ENCODE data around the gene ANKRD13C. TPM values are rescaled to one million over a fixed set of nuclear protein-coding genes. Genes with fewer than 3 reads are reported as not detected.

Gene ANKRD13C
- total and polyA plus RNA-seq, 2 donors from 2014 or later: 8.4 to 23.4 TPM

DNA sequence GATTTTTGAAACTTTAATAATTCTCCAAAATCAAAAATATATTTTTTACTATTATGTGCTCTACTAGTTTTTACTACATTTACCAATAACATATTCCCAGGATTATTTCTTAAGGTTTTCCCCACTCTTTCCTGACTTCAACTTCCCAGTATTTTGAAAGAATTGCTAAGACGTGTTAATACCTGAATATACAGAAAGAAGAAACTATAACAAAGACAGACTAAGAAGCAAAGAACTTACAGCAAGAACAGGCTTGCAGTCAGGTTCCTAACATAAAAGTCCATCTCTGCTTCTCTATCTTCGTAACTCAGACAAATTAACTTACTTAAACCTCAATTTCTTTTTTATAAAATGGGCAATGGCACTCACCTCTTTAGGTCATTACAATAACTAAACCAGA is 70.2 kb downstream of the ANKRD13C start:
- FAIRE-seq (no peak), DNase-seq (no peak)
- H3K4me1 ChIP-seq (ENCODE audit: control insufficient read depth in 2 of 3, insufficient read depth in 2 of 3, low read depth in 1 of 3, low read length in 3 of 3): no peaks in the 10 kb centered on the region
- H3K9me3 ChIP-seq (ENCODE audit: control insufficient read depth in 2 of 3, insufficient read depth in 1 of 3, low read length in 3 of 3): no peaks in the 10 kb centered on the region
- TF ChIP-seq, protein P1, sequence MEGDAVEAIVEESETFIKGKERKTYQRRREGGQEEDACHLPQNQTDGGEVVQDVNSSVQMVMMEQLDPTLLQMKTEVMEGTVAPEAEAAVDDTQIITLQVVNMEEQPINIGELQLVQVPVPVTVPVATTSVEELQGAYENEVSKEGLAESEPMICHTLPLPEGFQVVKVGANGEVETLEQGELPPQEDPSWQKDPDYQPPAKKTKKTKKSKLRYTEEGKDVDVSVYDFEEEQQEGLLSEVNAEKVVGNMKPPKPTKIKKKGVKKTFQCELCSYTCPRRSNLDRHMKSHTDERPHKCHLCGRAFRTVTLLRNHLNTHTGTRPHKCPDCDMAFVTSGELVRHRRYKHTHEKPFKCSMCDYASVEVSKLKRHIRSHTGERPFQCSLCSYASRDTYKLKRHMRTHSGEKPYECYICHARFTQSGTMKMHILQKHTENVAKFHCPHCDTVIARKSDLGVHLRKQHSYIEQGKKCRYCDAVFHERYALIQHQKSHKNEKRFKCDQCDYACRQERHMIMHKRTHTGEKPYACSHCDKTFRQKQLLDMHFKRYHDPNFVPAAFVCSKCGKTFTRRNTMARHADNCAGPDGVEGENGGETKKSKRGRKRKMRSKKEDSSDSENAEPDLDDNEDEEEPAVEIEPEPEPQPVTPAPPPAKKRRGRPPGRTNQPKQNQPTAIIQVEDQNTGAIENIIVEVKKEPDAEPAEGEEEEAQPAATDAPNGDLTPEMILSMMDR (IDR thresholded peaks at IDR 0.05; ENCODE audit: borderline replicate concordance, extremely low read depth, insufficient read depth): no peak
- peaks cover 0 to 2% (median 0%) of the 10 kb centered on the region in 3 donors for H3K36me3 ChIP-seq (ENCODE audit: control insufficient read depth in 2 of 3, insufficient read depth in 3 of 3, low read length in 3 of 3)
- no peak overlapping the region for H3K4me3 ChIP-seq (ENCODE audit: low read length in 3 of 3)
- H3K9ac ChIP-seq (ENCODE audit: low read length in 3 of 3): no peak overlapping the region
- H3K27me3 ChIP-seq (ENCODE audit: control insufficient read depth, insufficient read depth, low read length): no peaks in the 10 kb centered on the region
- intact Hi-C loops (cut with DNase I): no loop called here
- no peak overlapping the region for H3K27ac ChIP-seq (ENCODE audit: low read depth in 2 of 2, low read length in 2 of 2)

DNA sequence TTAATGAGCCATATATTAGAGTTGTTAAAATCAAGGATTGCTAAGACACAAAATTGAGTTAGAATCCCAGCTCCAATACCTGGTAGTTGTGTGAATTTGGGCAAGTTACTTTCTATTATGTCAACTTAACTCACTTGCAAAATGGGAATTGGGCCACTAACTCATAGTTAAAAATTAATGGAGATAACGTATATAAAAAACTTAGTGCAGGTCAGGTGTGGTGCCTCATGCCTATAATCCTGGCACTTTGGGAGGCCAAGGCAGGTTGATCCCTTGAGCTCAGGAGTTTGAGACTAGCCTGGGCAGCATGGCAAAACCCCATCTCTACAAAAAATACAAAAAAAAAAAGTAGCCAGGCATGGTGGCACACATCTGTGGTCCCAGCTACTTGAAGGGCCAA is 75.8 kb downstream of the ANKRD13C start:
- no peak overlapping the region for H3K27ac ChIP-seq (ENCODE audit: low read depth in 2 of 2, low read length in 2 of 2)
- peaks cover 0 to 3% (median 0%) of the 10 kb centered on the region in 3 donors for H3K36me3 ChIP-seq (ENCODE audit: control insufficient read depth in 2 of 3, insufficient read depth in 3 of 3, low read length in 3 of 3)
- FAIRE-seq (no peak), DNase-seq (no peak)
- H3K27me3 ChIP-seq (ENCODE audit: control insufficient read depth, insufficient read depth, low read length): no peaks in the 10 kb centered on the region
- no peak overlapping the region for H3K4me3 ChIP-seq (ENCODE audit: low read length in 3 of 3)
- no peak overlapping the region for H3K9ac ChIP-seq (ENCODE audit: low read length in 3 of 3)
- intact Hi-C loops (cut with DNase I): no loop called here
- no peaks in the 10 kb centered on the region for H3K9me3 ChIP-seq (ENCODE audit: control insufficient read depth in 2 of 3, insufficient read depth in 1 of 3, low read length in 3 of 3)
- TF ChIP-seq, protein P1 (IDR thresholded peaks at IDR 0.05; ENCODE audit: borderline replicate concordance, extremely low read depth, insufficient read depth): no peak
- no peaks in the 10 kb centered on the region for H3K4me1 ChIP-seq (ENCODE audit: control insufficient read depth in 2 of 3, insufficient read depth in 2 of 3, low read depth in 1 of 3, low read length in 3 of 3)

DNA sequence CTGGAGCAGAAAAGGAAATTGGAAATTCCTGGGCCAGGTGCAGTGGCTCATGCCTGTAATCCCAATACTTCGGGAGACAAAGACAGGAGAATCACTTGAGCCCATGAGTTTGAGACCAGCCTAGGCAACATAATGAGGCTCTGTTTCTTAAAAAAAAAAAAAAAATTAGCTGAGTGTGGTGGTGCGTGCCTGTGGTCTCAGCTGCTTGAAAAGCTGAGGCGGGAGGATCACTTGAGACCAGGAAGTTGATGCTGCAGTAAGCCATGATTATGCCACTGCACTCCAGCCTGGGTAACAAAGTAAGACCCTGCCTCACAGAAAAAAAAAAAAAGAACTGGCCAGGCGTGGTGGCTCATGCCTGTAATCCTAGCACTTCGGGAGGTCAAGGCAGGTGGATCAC is 76.6 kb downstream of the ANKRD13C start:
- TF ChIP-seq, protein P1 (IDR thresholded peaks at IDR 0.05; ENCODE audit: borderline replicate concordance, extremely low read depth, insufficient read depth): no peak
- H3K36me3 ChIP-seq (ENCODE audit: control insufficient read depth in 2 of 3, insufficient read depth in 3 of 3, low read length in 3 of 3): peaks cover 0 to 3% (median 0%) of the 10 kb centered on the region in 3 donors
- H3K9me3 ChIP-seq (ENCODE audit: control insufficient read depth in 2 of 3, insufficient read depth in 1 of 3, low read length in 3 of 3): no peaks in the 10 kb centered on the region
- intact Hi-C loops (cut with DNase I): no loop called here
- H3K9ac ChIP-seq (ENCODE audit: low read length in 3 of 3): no peak overlapping the region
- H3K27me3 ChIP-seq (ENCODE audit: control insufficient read depth, insufficient read depth, low read length): no peaks in the 10 kb centered on the region
- no peak overlapping the region for H3K4me3 ChIP-seq (ENCODE audit: low read length in 3 of 3)
- no peaks in the 10 kb centered on the region for H3K4me1 ChIP-seq (ENCODE audit: control insufficient read depth in 2 of 3, insufficient read depth in 2 of 3, low read depth in 1 of 3, low read length in 3 of 3)
- FAIRE-seq: no peak
- DNase-seq: no peak
- H3K27ac ChIP-seq (ENCODE audit: low read depth in 2 of 2, low read length in 2 of 2): no peak overlapping the region

DNA sequence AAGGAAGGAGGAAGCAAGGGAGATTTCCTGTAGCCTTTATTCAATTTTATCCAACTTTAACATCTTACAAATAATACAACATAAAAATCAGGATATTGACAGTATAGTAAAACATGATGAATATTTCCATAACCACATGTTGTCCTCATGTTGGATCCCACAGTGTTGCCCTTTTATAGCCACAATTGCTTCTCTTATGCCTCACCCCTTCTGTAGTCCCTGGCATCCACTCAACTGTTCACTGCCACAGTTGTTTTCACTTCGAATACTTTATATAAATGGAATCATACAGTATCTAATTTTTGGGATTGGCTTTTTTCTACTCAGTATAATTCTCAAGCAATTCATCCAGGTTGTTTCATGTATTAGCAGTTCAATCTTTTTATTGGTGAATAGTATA is 88.6 kb downstream of the ANKRD13C start:
- H3K9ac ChIP-seq (ENCODE audit: low read length in 3 of 3): no peak overlapping the region
- no peaks in the 10 kb centered on the region for H3K4me1 ChIP-seq (ENCODE audit: control insufficient read depth in 2 of 3, insufficient read depth in 2 of 3, low read depth in 1 of 3, low read length in 3 of 3)
- intact Hi-C loops (cut with DNase I): no loop called here
- no peaks in the 10 kb centered on the region for H3K9me3 ChIP-seq (ENCODE audit: control insufficient read depth in 2 of 3, insufficient read depth in 1 of 3, low read length in 3 of 3)
- no peak overlapping the region for H3K27ac ChIP-seq (ENCODE audit: low read depth in 2 of 2, low read length in 2 of 2)
- DNase-seq (no peak), FAIRE-seq (no peak)
- peaks cover 0 to 10% (median 2%) of the 10 kb centered on the region in 3 donors for H3K36me3 ChIP-seq (ENCODE audit: control insufficient read depth in 2 of 3, insufficient read depth in 3 of 3, low read length in 3 of 3)
- TF ChIP-seq, protein P1 (IDR thresholded peaks at IDR 0.05; ENCODE audit: borderline replicate concordance, extremely low read depth, insufficient read depth): no peak
- no peaks in the 10 kb centered on the region for H3K27me3 ChIP-seq (ENCODE audit: control insufficient read depth, insufficient read depth, low read length)
- no peak overlapping the region for H3K4me3 ChIP-seq (ENCODE audit: low read length in 3 of 3)

Measured in kidney (tissue), 14 donors.